A673 (cell line): Measurements from ENCODE around the gene HOXB8.

Experiments
- CTCF ChIP-seq: fragments of 300-800, 200-600 bp; sonication (generic); conservative IDR thresholded peaks from 2 replicates; pipeline ENCODE4 v1.5.1; 2017; ENCODE audit warnings: low read depth, mild to moderate bottlenecking, antibody characterized with exemption, low read length, moderate library complexity, mixed read lengths
- EZH2 ChIP-seq: fragments of 200-600 bp; sonication (generic); IDR thresholded peaks from 2 replicates; pipeline ENCODE4 v1.6.1; 2017; ENCODE audit warnings: borderline replicate concordance, low read depth, mild to moderate bottlenecking, mixed read lengths, antibody characterized with exemption, low read length; ENCODE audit not compliant: poor library complexity, severe bottlenecking

GRCh38 chr17:48647963-48648245, 32.8 kb upstream of the HOXB8 start:
- TF ChIP-seq CTCF (no peak), EZH2 (no peak)
